Heart left ventricle (tissue), 13 donors: ENCODE measurements around the gene REL.

Experiments
- POLR2A ChIP-seq, 2 donors: fragments of 450-650 bp; IDR thresholded peaks; one replicate each; pipeline ENCODE4 v1.6.1; 2017; ENCODE audit warnings: antibody characterized with exemption in 2 of 2, mild to moderate bottlenecking in 2 of 2, moderate library complexity in 2 of 2
- TF ChIP-seq, protein P1 (sequence below), 12 donors: fragments of 200-600 bp; sonication (generic) in 4 of 12; IDR thresholded peaks; one replicate each; pipeline versions ENCODE4 v1.5.0 to v1.8.0; 2018 to 2022; ENCODE audit warnings: antibody characterized with exemption in 12 of 12, mild to moderate bottlenecking in 5 of 12
- donor health status: ischemic (EF 13 %, LVEDD 7.1; RV severe dilation, severe dysfunction).
- donor health status: DM: no; HTN: yes; CAD: no.
- donor health status: DM: no; HTN: no; CAD: no.
- donor health status: ischemic (EF 25% LVEDD 6.9; RV normal size, moderate dysfunction).
- donor health status: ischemic (EF 25% LVEDD 5.7; RV mildly dilated, moderate dysfunction).
- donor health status: ischemic (EF 35%, LVEDD 5.7; RV mildly dilated, moderate dysfunction).
- donor health status: nonischemic (EF 11% LVEDD 7.7; RV severe dilation, severe dysfunction).
- donor health status: DM: yes; HTN: yes; CAD: no.
- donor health status: PGD.
- donor health status: ischemic (EF 29% LVEDD 5.4; RV normal size, mild dysfunction).
- donor health status: nonischemic (EF 23%, LVEDD 6.1; RV moderate dilation, normal function).

DNA sequence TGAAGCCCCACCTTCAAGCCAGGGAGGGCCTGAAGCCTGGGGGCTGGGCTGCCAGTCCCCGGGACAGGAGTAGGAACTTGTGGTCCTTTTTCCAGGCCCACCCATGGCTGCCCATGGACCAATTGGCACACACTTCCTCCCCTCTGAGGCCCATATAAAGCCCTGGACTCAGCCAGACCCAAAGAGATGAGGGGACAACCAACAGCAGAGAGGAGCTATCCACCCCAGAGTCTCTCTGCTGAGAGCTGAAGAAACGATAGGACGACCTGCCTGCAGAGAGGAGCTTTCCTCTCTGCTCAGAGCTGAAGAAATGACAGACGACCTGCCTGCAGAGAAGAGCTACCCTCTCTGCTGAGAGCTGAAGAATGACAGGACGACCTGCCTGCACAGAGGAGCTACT lies 92.3 kb downstream of the REL start:
- TF ChIP-seq, protein P1, sequence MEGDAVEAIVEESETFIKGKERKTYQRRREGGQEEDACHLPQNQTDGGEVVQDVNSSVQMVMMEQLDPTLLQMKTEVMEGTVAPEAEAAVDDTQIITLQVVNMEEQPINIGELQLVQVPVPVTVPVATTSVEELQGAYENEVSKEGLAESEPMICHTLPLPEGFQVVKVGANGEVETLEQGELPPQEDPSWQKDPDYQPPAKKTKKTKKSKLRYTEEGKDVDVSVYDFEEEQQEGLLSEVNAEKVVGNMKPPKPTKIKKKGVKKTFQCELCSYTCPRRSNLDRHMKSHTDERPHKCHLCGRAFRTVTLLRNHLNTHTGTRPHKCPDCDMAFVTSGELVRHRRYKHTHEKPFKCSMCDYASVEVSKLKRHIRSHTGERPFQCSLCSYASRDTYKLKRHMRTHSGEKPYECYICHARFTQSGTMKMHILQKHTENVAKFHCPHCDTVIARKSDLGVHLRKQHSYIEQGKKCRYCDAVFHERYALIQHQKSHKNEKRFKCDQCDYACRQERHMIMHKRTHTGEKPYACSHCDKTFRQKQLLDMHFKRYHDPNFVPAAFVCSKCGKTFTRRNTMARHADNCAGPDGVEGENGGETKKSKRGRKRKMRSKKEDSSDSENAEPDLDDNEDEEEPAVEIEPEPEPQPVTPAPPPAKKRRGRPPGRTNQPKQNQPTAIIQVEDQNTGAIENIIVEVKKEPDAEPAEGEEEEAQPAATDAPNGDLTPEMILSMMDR (IDR thresholded peaks at IDR 0.05) = no peak
- TF ChIP-seq POLR2A (IDR thresholded peaks at IDR 0.05) = no peak
